Cardiac muscle cell (in vitro differentiated cells and primary cell): ENCODE measurements around the gene SLC13A4. TPM values are rescaled to one million over a fixed set of nuclear protein-coding genes. Genes with fewer than 3 reads are reported as not detected.

Experiments
- DNase-seq, 2 donors: peaks; one replicate each; pipeline versions ENCODE4 v3.0.0 to v3.0.0-alpha.2; 2010 to 2017; ENCODE audit warnings: low read depth in 1 of 2, low spot score in 1 of 2
- H3K27ac ChIP-seq: fragments of 200-600 bp; sonication (generic); 2 replicates; pipeline ENCODE4 v1.5.1; 2016
- H3K27me3 ChIP-seq: fragments of 200-600 bp; sonication (generic); 2 replicates; pipeline ENCODE4 v1.6.0; 2016; ENCODE audit warnings: control low read depth
- H3K36me3 ChIP-seq: fragments of 200-600 bp; sonication (generic); 2 replicates; pipeline ENCODE4 v1.5.1; 2016; ENCODE audit warnings: control low read depth
- H3K4me1 ChIP-seq: fragments of 200-600 bp; sonication (generic); 2 replicates; pipeline ENCODE4 v1.8.1; 2017; ENCODE audit warnings: low read depth, mild to moderate bottlenecking, mixed run types
- H3K4me3 ChIP-seq: fragments of 200-600 bp; sonication (generic); 2 replicates; pipeline ENCODE4 v1.5.1; 2016; ENCODE audit warnings: mild to moderate bottlenecking
- H3K9me3 ChIP-seq: fragments of 200-600 bp; sonication (generic); 2 replicates; pipeline ENCODE4 v1.5.1; 2017; ENCODE audit warnings: low read depth, mild to moderate bottlenecking, control low read depth
- polyA plus RNA-seq: library from polyadenylated mRNA; unstranded; fragments of >200 nt; fragmentation: Nextera tagmentation; extraction: Ambion mirVana; gene quantifications from 2 replicates; pipeline ENCODE4 v1.2.1, GENCODE V29; 2016
- total RNA-seq: library from RNA; depleted of rRNA; stranded (reverse); fragments of >200 nt; gene quantifications from 2 replicates; pipeline ENCODE4 v1.2.3, GENCODE V29; 2016
- TF ChIP-seq, protein P1 (sequence below): IDR thresholded peaks from 2 replicates; pipeline ENCODE4 v1.5.1; 2012; ENCODE audit warnings: low read depth, mild to moderate bottlenecking, low read length

Gene SLC13A4
- total and polyA plus RNA-seq, 2 experiments from 2014 or later = 0.12 to 3.9 TPM

DNA sequence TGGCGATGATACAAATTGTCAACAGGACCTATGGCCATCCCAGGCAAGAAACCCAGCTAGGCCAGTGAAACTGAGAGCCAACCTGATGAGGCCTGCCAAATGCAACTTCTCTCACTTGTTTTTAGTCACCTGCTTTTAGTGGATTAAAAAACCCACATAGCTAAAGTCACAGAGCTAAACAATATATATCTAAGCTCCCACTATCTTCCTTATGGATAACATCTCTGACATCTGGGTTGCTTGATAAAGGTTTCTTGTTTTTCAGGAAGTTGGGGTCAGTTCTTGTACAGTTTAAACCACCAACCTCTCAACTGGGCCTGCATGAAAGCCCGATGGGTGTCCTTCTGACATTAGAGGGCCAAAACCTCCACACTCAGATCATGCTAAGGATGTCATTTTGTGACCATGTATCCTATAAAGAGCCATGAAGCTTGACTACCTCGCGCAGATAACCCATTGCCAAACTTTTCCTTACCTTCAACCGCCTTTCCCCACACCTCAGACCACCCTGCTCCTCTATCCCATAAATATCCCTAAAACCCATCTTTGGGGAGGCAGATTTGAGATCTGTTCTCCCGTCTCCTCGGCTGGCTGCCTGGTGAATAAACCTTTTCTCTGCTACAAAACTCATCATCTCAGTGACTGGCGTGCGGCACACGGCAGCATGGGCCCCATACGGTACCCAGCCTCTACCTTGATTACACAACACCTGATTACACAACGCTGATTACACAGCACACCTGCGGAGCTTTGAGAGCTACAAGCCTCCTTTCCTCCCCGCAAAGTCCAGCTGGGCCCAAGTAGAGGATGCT, 66.5 kb downstream of the SLC13A4 start:
- Histone ChIP-seq H3K4me1 (peaks cover 12% of the 10 kb centered on the region), H3K36me3 (no peaks in the 10 kb centered on the region), H3K27me3 (no peaks in the 10 kb centered on the region), H3K9me3 (no peaks in the 10 kb centered on the region), H3K27ac (no peak overlapping the region), H3K4me3 (peak overlapping the region; percentile 97)
- DNase-seq = no peak
- TF ChIP-seq, protein P1, sequence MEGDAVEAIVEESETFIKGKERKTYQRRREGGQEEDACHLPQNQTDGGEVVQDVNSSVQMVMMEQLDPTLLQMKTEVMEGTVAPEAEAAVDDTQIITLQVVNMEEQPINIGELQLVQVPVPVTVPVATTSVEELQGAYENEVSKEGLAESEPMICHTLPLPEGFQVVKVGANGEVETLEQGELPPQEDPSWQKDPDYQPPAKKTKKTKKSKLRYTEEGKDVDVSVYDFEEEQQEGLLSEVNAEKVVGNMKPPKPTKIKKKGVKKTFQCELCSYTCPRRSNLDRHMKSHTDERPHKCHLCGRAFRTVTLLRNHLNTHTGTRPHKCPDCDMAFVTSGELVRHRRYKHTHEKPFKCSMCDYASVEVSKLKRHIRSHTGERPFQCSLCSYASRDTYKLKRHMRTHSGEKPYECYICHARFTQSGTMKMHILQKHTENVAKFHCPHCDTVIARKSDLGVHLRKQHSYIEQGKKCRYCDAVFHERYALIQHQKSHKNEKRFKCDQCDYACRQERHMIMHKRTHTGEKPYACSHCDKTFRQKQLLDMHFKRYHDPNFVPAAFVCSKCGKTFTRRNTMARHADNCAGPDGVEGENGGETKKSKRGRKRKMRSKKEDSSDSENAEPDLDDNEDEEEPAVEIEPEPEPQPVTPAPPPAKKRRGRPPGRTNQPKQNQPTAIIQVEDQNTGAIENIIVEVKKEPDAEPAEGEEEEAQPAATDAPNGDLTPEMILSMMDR = no peak

DNA sequence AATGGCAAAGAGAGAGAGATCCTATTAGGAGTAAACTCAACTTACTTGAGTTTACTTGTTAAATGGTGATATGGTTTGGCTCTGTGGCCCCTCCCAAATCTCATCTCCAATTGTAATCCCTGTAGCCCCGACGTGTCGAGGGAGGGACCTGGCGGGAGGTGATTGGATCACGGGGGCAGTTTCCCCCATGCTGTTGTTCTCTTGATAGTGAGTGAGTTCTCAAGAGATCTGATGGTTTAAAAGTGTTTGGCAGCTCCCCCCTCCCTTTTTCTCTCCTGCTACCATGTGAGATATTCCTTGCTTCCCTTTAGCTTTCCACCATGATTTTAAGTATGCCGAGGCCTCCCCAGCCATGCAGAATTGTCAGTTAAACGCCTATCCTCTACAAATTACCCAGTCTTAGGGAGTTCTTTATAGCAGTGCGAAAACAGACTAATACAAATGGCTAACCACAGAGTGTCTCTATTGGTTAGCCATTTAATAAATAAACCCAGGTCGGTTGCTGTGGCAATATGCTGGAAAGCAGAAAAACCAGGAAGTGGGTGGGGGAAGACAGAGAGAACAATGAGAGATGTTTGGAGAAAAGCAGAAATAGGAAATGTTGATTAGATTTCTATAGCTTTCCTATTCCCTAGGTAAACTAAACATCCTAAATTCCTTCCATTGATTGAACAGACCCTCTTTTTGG, 68.7 kb downstream of the SLC13A4 start:
- Histone ChIP-seq H3K4me3 (no peak overlapping the region), H3K36me3 (no peaks in the 10 kb centered on the region), H3K27me3 (no peaks in the 10 kb centered on the region), H3K9me3 (no peaks in the 10 kb centered on the region), H3K27ac (no peak overlapping the region), H3K4me1 (peaks cover 5% of the 10 kb centered on the region)
- no peak for DNase-seq
- TF ChIP-seq, protein P1 = no peak

DNA sequence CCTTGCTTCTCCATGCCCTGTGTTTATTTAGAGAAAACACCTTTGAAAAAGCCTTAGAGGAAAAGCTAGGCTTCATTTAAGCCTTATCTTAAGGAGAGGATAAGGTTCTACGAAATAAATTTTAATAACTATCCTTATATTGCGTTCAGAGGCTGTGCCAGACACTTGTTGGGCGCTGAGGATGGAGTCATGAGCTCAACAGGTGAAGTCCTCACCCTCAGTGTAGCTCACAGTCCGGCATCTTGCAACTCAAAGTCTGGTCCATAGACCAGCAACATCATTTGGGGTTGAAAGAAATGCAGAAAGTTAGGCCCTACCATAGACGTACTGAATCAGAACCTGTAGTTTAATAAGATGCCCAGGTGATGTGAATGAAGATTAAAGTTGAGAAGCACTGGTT, 69.4 kb downstream of the SLC13A4 start:
- Histone ChIP-seq H3K27me3 (no peaks in the 10 kb centered on the region), H3K4me3 (no peak overlapping the region), H3K4me1 (no peaks in the 10 kb centered on the region), H3K9me3 (no peaks in the 10 kb centered on the region), H3K36me3 (no peaks in the 10 kb centered on the region), H3K27ac (no peak overlapping the region)
- DNase-seq = no peak
- TF ChIP-seq, protein P1 = no peak

DNA sequence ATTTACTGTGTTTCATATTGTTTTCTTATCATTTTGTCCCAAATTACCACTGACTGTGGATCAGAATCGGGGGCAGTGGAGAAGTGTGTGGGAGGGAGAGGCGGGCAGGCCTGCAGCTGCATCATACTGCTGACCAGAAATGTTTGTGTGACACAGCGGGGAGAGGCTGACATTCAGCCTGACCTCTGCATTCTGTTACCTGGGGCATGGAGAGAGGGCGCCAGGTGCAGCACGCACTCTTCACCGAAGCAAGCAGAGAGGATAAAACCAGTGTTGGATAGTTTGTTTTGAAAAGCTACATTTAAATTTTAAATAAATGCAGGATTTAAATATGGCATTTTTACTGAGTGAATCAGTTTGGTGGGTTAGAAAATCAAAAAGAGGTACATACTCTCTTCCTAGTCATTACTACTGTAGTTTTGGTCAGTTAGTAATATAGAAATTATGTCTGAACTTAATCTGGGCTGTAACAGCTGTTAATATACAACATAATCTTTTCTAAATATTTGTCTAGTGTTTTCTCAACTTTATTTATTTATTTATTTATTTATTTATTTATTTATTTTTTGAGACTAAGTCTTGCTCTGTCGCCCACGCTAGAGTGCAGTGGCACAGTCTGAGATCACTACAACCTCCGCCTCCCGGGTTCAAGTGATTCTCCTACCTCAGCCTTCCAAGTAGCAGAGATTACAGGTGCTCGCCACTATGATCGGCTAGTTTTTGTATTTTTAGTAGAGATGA, 74.5 kb downstream of the SLC13A4 start:
- H3K27ac ChIP-seq = peak overlapping the region; percentile 16
- H3K9me3 ChIP-seq = no peaks in the 10 kb centered on the region
- no peaks in the 10 kb centered on the region for H3K27me3 ChIP-seq
- DNase-seq = peak in 1 of 2 donors; percentile 5
- TF ChIP-seq, protein P1 = no peak
- no peaks in the 10 kb centered on the region for H3K4me1 ChIP-seq
- H3K36me3 ChIP-seq = peaks cover 4% of the 10 kb centered on the region
- H3K4me3 ChIP-seq = no peak overlapping the region

DNA sequence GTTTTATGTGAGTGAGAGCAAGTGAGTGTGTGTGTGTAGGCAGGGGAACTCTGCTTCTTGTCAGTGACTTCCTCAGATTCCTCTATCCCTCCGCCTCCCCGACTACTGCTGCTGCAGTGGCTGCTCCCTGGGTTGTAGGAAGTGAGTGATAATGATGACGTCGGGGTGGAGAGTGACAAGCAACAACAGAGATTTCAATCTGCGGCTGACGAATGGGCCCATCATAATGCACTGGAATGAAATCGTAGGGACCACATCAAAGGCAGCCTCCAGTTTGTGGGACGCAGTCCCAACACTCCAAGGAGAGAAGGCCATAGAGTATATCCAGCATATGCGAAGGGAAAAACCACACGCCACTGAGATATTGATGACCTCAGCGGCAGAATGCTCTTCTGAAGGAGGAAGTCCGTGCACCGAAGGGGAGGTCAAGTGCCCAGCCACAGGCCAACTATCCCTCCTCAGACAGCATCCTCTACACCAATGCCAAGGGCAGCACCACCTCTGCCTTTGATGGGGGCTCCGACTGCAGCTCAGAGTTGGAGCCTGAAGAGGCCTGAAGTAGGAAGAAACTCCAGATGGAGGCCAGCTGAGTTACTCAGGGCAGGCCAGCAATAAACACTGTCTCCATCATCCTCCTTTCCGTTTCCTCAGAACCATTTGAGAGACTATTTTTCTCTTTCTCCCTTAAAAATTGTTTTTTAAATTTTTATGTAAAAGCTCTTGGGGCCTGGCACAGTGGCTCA, 77.0 kb downstream of the SLC13A4 start:
- no peak overlapping the region for H3K4me3 ChIP-seq
- no peaks in the 10 kb centered on the region for H3K27me3 ChIP-seq
- peak; percentile 14 to 83 for DNase-seq
- no peaks in the 10 kb centered on the region for H3K4me1 ChIP-seq
- TF ChIP-seq, protein P1 = no peak
- peaks cover 22% of the 10 kb centered on the region for H3K36me3 ChIP-seq
- H3K27ac ChIP-seq = peak overlapping the region; percentile 53
- no peaks in the 10 kb centered on the region for H3K9me3 ChIP-seq
